ENCODE measurements around the gene GRM7. TPM values are rescaled to one million over a fixed set of nuclear protein-coding genes. Genes with fewer than 3 reads are reported as not detected.

The GRM7 gene
- total and polyA plus RNA-seq, 2 of the 4 experiments (the other 2 are of a cell fraction) = not detected

- H4K5ac ChIP-seq (ENCODE audit: low read depth, low read length) = no peak overlapping the region
- H3K56ac ChIP-seq (ENCODE audit: extremely low read depth, insufficient read depth, low read length) = no peak overlapping the region
- H2AK9ac ChIP-seq (replicated peaks; ENCODE audit: low read depth, low read length, poor library complexity) = no peak overlapping the region
- DNase-seq (no peak), ATAC-seq (ENCODE audit: low read depth) (no peak)
- no peaks in the 10 kb centered on the region for H3K36me3 ChIP-seq (ENCODE audit: control insufficient read depth, insufficient read depth, low read length)
- no peak overlapping the region for H3K4me2 ChIP-seq (ENCODE audit: low read depth, low read length)
- no peak overlapping the region for H3K14ac ChIP-seq (replicated peaks; ENCODE audit: low read depth, low read length)
- BruUV-seq (replicated peaks) = no TSS peak
- dilution Hi-C loops (cut with HindIII; ENCODE audit: low sequenced_read_pairs, unreplicated experiment) = no loop called here
- no peak overlapping the region for H4K91ac ChIP-seq (ENCODE audit: insufficient read depth, low read depth, low read length)
- no peak overlapping the region for H2BK5ac ChIP-seq (ENCODE audit: low read depth, low read length, poor library complexity, severe bottlenecking)
- H3K79me1 ChIP-seq (ENCODE audit: low read depth in 1 of 2, low read length in 2 of 2) = no peaks in the 10 kb centered on the region
- no peak overlapping the region for H2AFZ ChIP-seq (replicated peaks; ENCODE audit: low read length, poor library complexity)
- H3K27me3 ChIP-seq (ENCODE audit: control insufficient read depth, insufficient read depth, low read length) = no peaks in the 10 kb centered on the region
- H3K18ac ChIP-seq (ENCODE audit: low read depth, low read length) = no peak overlapping the region
- H3K9me3 ChIP-seq (ENCODE audit: control insufficient read depth, insufficient read depth, low read length) = peaks cover 12% of the 10 kb centered on the region
- ChIA-PET CTCF (no interaction called here), POLR2A (ENCODE audit: unreplicated experiment) (no interaction called here)
- H3K23ac ChIP-seq (ENCODE audit: low read depth, low read length) = no peak overlapping the region
- H4K8ac ChIP-seq (ENCODE audit: low read depth in 2 of 2, low read length in 2 of 2) = no peak overlapping the region
- H2AK5ac ChIP-seq (ENCODE audit: low read depth, low read length) = no peak overlapping the region
- no peaks in the 10 kb centered on the region for H3K4me1 ChIP-seq (ENCODE audit: control insufficient read depth, insufficient read depth, low read length)
- H3K9me1 ChIP-seq (ENCODE audit: insufficient read depth, low read length) = no peaks in the 10 kb centered on the region
- in situ Hi-C loops (cut with MboI; ENCODE audit: low sequenced_read_pairs) = no loop called here
- H4K20me1 ChIP-seq (ENCODE audit: insufficient read depth, low read length) = no peaks in the 10 kb centered on the region
- H3K27ac ChIP-seq (ENCODE audit: insufficient read depth, low read length) = no peak overlapping the region
- H2BK15ac ChIP-seq (ENCODE audit: low read depth, low read length) = no peak overlapping the region
- no peak for TF ChIP-seq CEBPB (IDR thresholded peaks at IDR 0.05; ENCODE audit: low read depth, low read length)
- no peak for TF ChIP-seq MAZ (IDR thresholded peaks at IDR 0.05; ENCODE audit: borderline replicate concordance, low read depth, low read length)
- no peak for TF ChIP-seq MXI1 (IDR thresholded peaks at IDR 0.05; ENCODE audit: borderline replicate concordance, low read depth, low read length)
- no peak for TF ChIP-seq RCOR1 (IDR thresholded peaks at IDR 0.05; ENCODE audit: insufficient replicate concordance, low read length)
- no peak for TF ChIP-seq MAFK (IDR thresholded peaks at IDR 0.05; ENCODE audit: low read depth, low read length)
- TF ChIP-seq RAD21 (IDR thresholded peaks at IDR 0.05; ENCODE audit: low read length) = no peak
- TF ChIP-seq, protein P1, sequence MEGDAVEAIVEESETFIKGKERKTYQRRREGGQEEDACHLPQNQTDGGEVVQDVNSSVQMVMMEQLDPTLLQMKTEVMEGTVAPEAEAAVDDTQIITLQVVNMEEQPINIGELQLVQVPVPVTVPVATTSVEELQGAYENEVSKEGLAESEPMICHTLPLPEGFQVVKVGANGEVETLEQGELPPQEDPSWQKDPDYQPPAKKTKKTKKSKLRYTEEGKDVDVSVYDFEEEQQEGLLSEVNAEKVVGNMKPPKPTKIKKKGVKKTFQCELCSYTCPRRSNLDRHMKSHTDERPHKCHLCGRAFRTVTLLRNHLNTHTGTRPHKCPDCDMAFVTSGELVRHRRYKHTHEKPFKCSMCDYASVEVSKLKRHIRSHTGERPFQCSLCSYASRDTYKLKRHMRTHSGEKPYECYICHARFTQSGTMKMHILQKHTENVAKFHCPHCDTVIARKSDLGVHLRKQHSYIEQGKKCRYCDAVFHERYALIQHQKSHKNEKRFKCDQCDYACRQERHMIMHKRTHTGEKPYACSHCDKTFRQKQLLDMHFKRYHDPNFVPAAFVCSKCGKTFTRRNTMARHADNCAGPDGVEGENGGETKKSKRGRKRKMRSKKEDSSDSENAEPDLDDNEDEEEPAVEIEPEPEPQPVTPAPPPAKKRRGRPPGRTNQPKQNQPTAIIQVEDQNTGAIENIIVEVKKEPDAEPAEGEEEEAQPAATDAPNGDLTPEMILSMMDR (conservative IDR thresholded peaks at IDR 0.05; ENCODE audit: low read depth, low read length) = no peak
- no peak for TF ChIP-seq POLR2A (IDR thresholded peaks at IDR 0.05; ENCODE audit: low read depth, low read length)
- TF ChIP-seq RFX5 (IDR thresholded peaks at IDR 0.05; ENCODE audit: low read depth, low read length) = no peak
- no peak for TF ChIP-seq CHD1 (IDR thresholded peaks at IDR 0.05; ENCODE audit: low read depth, low read length)
- TF ChIP-seq FOS (IDR thresholded peaks at IDR 0.05; ENCODE audit: low read depth, low read length) = no peak
- TF ChIP-seq BHLHE40 (IDR thresholded peaks at IDR 0.05; ENCODE audit: low read depth, low read length) = no peak
- TF ChIP-seq NFE2L2 (IDR thresholded peaks at IDR 0.05; ENCODE audit: low read depth, low read length) = no peak
- no peak for TF ChIP-seq USF2 (IDR thresholded peaks at IDR 0.05; ENCODE audit: low read depth, low read length)
- no peak for TF ChIP-seq ELK1 (IDR thresholded peaks at IDR 0.05; ENCODE audit: borderline replicate concordance, low read depth, low read length)
- intact Hi-C loops (cut with micrococcal nuclease) = no loop called here
- no peak overlapping the region for H2BK120ac ChIP-seq (ENCODE audit: low read depth, low read length)
- H3K4ac ChIP-seq (ENCODE audit: low read depth, low read length) = no peak overlapping the region
- no peak overlapping the region for H2BK20ac ChIP-seq (ENCODE audit: low read depth, low read length)
- H3K4me3 ChIP-seq (ENCODE audit: insufficient read depth, low read depth, low read length) = no peak overlapping the region
- no peak overlapping the region for H3K9ac ChIP-seq (ENCODE audit: low read depth, low read length)
These were observed 777.2 kb downstream of the GRM7 start for GRCh38 chr3:7638103-7638502.

Measured in IMR-90 (cell line).